HG02840 (cell line): Measurements from ENCODE around the gene ABCD3.
"Not testable (repeated sequence)": the region's sequence is repeated elsewhere in the genome, so short reads cannot be mapped to it uniquely, and the experiment has no call there.

ENCODE experiments used
- ATAC-seq: cut with Tn5 transposase; IDR thresholded peaks from one replicate; pipeline ENCODE4 v1.9.1; 2021; ENCODE audit warnings: mild to moderate bottlenecking, moderate library complexity, moderate number of reproducible peaks; ENCODE audit not compliant: unreplicated experiment, low FRiP score

Gene ABCD3

GRCh38 chr1:94543893-94544635, 125.9 kb downstream of the ABCD3 start:
- ATAC-seq, result no peak

GRCh38 chr1:94544706-94545490, 126.7 kb downstream of the ABCD3 start:
- no peak for ATAC-seq

DNA sequence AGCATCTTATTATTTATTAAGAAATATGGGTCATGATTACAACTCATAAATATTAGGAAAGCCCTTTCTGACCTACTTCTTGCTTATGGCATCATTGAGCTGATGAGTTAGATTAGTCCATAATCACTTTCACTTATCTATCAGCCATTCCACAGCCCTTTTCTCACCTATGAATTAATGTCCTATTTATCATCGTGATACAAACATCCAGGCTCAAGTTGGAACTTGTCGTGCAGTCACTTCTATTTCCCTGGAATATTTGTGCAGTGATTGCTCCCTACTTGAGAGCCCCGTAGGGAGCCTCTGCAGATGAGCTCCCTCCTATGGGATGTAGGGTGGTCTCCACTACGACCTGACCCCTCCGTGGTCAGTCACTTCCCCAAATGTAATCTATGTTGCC, 131.5 kb downstream of the ABCD3 start:
- ATAC-seq, result no peak

DNA sequence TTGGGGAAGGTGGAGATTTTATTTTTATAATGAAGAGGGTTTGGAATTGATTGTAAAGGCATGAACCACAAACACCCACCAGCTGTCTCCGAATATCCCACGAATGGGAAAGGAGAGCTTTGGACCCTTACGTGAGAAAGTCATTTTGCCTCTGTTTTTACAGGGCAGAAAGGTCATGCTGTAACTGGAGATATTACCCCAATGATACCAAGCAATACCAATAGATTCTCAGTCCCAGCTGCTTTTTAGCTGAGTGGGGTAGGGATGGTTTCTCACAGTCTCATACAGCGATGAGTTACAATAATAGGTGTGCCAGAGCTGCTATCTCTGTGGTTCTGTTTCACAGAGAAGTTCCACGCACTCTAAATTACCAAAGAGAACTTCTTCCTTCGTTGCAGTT, 132.2 kb downstream of the ABCD3 start:
- no peak for ATAC-seq

DNA sequence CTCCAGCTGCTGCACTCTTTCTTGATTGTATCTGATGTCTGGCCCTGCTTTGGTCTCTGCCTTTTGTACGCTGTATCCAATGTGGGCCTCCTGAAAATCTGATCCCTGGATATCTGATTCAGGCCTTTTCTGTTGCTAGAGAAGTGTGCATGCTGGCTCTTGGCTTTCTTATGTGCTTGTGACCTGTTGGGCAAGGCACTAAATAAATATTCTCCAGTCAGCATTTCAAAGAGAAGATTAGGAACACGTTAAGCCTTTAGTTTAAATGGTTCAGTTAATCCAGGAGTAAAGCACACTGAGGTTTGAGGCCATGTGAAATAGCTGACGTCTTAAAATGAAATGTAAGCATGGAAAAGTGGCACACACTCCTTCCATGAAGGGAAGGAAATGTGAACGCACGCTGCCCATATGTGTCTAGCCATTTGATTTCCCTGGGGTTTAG, 132.6 kb downstream of the ABCD3 start:
- ATAC-seq, result no peak

- ATAC-seq, result no peak
Observed at GRCh38 chr1:94551449-94551848, 133.3 kb downstream of the ABCD3 start.

DNA sequence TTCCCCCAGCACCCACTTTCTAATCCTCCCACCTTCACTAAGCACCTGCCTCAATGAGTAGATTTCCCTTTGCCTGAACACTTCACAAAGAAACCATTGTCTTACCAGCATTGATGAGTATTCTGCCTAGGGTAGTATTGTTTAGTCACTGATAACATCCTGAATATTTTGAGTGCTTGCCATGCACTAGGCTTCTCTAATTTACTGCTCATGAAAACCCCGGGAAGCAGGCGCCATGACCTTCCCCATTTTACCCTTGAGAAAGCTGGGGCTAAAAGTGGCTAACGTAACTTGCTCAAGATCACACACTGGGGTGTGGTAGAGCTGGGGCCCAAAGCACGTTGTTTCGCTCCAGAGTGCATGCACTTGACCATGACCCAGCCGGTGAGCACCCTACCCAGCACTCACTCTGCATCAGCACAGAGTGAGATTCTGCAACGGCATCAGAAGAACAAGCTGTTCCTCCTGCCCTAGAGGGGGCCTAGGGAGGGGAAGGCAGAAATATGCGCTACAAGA, 133.9 kb downstream of the ABCD3 start:
- no peak for ATAC-seq

DNA sequence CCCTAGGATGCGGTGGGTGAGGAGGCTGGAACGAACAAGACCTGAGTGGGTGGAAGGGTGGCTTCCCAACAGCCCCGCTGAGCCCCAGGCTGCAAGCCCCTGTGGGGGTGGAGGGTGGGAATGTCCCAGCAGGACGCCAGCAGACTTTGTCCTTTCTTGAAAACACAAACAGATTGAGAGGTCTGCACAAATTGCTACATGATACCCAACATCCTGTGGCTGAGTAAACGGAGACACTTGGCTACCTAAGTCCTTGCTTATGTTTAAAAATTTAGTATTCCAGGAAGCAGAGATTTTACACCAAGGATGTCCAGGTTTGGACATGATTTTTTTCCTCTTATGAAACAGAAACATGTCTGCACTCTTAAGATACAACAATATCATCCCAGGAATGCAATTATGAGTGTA, 135.1 kb downstream of the ABCD3 start:
- ATAC-seq, result no peak

DNA sequence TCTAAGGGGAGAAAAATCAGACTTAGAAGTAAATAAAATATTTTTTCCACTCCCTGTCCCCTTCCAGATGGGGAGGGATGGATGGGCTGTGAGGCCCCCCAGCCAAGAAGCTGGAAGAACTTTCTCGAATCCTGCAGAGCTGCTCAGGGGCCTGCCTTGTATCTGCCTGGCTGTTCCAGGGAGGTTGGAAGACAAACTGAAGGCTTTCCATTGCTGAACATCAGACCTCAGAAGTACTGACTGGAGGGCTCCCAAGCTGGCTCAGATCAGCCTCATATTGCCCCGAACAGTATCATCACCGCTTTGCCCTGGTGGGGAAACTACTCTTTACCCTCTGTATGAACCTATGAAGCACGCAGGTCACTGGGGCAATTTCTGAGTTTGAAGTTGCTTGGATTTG, 135.7 kb downstream of the ABCD3 start:
- ATAC-seq, result no peak

- ATAC-seq, result no peak
Observed at GRCh38 chr1:94554580-94554979, 136.4 kb downstream of the ABCD3 start.

DNA sequence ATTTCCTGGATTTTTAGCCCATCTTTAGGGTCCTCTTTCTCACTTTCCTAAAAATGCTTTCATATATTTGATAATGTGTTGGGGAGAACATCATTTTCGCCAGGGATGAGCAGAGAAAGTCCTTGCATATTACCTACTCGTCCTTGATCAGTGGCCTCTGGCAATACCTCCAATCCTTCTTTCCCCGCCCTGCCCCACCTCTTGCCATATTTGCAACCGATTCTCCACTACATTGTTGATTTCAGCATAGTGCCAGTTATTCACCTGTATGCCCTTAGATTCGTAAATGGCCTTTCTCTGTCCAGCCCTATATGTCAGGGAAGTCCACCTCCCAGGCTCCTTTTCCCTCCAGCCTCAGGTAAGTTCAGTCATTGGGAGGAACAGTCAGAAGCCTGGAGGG, 136.9 kb downstream of the ABCD3 start:
- no peak for ATAC-seq

DNA sequence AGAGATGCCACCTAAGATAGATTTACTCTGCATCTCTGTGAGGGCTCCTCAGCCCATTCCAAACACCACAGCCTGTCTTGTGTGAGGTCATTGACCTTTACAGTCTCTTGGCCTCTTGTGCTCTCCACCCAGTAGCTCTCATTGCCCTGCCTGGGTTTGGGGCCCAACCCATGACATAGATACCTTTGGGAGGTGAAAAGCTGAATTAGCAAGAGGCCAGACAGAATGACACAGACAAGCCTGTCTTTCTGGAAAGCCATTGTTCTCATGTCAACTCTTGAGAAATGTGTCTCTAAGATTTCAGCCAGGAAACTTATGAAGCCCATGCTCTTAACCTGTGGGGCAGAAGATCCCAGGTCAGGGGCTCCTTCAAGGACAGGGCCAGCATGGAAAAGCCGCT, 141.7 kb downstream of the ABCD3 start:
- ATAC-seq, result no peak

DNA sequence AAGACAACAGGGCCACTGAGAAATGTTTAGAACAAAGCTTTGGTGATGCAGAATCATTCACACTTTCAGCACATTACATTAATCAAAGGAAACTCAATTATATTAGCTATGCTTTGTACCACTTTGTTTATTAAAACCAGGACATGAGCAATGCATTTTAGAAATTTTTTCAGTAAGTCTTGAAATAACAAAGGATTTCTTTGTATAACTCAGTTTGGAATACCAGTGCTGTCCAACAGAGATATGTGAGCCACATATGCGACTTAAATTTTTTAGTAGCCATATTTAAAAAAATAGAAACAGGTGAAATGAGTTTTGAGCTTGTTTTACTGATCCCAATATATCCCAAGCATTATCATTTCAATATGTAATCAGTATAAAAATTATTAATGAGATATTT, 142.1 kb downstream of the ABCD3 start:
- ATAC-seq, result no peak

DNA sequence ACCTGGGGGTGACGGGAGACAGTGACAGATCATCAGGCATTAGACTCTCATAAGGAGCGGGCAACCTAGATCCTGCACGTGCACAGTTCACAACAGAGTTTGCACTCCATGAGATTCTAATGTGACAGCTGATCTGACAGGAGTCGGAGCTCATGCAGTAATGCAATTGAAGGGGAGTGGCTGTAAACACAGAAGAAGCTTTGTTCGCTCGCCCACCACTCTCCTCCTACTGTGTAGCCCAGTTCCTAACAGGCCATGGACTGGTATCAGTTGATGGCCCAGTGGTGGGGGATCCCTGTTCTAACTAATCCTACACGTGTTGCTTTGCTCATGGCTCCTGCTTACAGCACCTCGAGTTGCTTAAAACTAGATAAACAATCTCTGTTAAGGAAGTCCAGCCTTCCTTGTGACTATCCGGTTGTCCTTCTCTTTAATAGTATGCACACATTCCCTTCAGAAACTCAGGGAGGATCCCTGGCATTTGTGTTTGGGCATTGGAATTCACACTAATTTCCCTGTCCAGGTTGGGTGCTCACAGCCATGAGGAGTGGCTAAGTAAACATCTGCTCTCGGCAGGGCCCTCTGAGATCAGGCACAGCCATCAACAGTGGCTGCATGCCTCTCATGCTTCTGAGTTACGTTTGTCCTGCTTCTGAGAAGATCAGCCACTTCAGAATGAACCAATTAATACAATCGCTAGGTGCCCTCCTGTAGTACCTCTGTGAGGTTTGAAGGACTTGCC, 144.5 kb downstream of the ABCD3 start:
- no peak for ATAC-seq

- ATAC-seq, result no peak
Observed at GRCh38 chr1:94565901-94566300, 147.7 kb downstream of the ABCD3 start.

DNA sequence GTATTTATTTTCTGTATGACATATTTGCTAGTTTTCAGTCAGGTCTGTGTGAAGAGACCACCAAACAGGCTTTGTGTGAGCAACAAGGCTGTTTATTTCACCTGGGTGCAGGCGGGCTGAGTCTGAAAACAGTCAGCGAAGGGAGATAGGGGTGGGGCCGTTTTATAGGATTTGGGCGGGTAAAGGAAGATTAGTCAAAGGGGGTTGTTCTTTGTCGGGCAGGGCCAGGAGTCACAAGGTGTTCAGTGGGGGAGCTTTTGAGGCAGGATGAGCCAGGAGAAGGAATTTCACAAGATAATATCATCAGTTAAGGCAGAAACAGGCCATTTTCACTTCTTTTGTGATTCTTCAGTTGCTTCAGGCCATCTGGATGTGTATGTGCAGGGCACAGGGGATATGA, 148.2 kb downstream of the ABCD3 start:
- ATAC-seq, result not testable (repeated sequence)

GRCh38 chr1:94567975-94568607, 149.9 kb downstream of the ABCD3 start:
- ATAC-seq, result not testable (repeated sequence)
